Ovary (tissue), 9 donors: Measurements from ENCODE around the gene ZBTB33. TPM values are rescaled to one million over a fixed set of nuclear protein-coding genes. Genes with fewer than 3 reads are reported as not detected.

Experiments used
- DNase-seq, 5 donors: peaks; one replicate each; pipeline ENCODE4 v3.0.0-alpha.2; 2019 to 2020
- H3K27ac ChIP-seq, 2 donors: fragments of 200-600 bp; one replicate each; pipeline versions ENCODE4 v1.5.1 to v1.8.0; 2019 to 2022
- H3K27me3 ChIP-seq: fragments of 200-600 bp; one replicate; pipeline ENCODE4 v1.8.0; 2022
- H3K36me3 ChIP-seq: fragments of 200-600 bp; sonication (generic); one replicate; pipeline ENCODE4 v1.5.1; 2019
- H3K4me1 ChIP-seq: one replicate; pipeline ENCODE4 v1.8.1; 2013; ENCODE audit warnings: mild to moderate bottlenecking, moderate library complexity; ENCODE audit not compliant: insufficient read depth
- H3K4me3 ChIP-seq: fragments of 200-600 bp; sonication (generic); one replicate; pipeline ENCODE4 v1.5.1; 2017
- H3K9me3 ChIP-seq, 2 donors: fragments of 200-600 bp in 1 of 2; sonication (generic) in 1 of 2; one replicate each; pipeline versions ENCODE4 v1.5.1 to v1.8.1; 2013 to 2019; ENCODE audit warnings: mild to moderate bottlenecking in 1 of 2, moderate library complexity in 1 of 2
- CTCF ChIP-seq, 3 donors: fragments of 450-650 bp in 2 of 3; fragments of 200-600 bp in 1 of 3; IDR thresholded peaks; one replicate each; pipeline versions ENCODE4 v1.5.1 to v1.8.0; 2016 to 2022; ENCODE audit warnings: antibody characterized with exemption in 3 of 3, mild to moderate bottlenecking in 1 of 3
- EP300 ChIP-seq: sonication (generic); formaldehyde crosslinking; IDR thresholded peaks from one replicate; pipeline ENCODE4 v1.6.1; 2017; ENCODE audit warnings: antibody characterized with exemption
- POLR2A ChIP-seq: fragments of 450-650 bp; IDR thresholded peaks from one replicate; pipeline ENCODE4 v1.6.1; 2017; ENCODE audit warnings: antibody characterized with exemption, mild to moderate bottlenecking, moderate library complexity
- WGBS, 3 donors: extraction: QIAGEN DNeasy Blood & Tissue Kit in 1 of 3; methylation state at CpG; one replicate each; pipeline versions ENCODE4 v1.1.5 to v1.1.7; 2013 to 2017; 5-methylcytosine and 5-hydroxymethylcytosine counted together
- intact Hi-C, 4 donors: fragments of 100-400 bp; cut with DNase I; formaldehyde crosslinking; loops; one replicate each; pipeline versions ENCODE4 v1.11.0 to v1.15.1; 2022 to 2023
- polyA plus RNA-seq, 2 donors: library from polyadenylated mRNA; stranded (reverse); fragments of 200-250 nt in 1 of 2; fragments of 350-450 nt in 1 of 2; fragmentation: Illumina TruSeq in 1 of 2; extraction: RNeasy Lipid Tissue Mini Kit (QIAGEN cat#74804) in 1 of 2; gene quantifications; one replicate each; pipeline ENCODE4 v1.2.3, GENCODE V29; 2013 to 2014
- total RNA-seq, 7 donors: library from RNA; depleted of rRNA in 2 of 7; stranded (reverse); fragments of >200 nt in 2 of 7; fragmentation: NEBNext Ultra II Directional in 3 of 7; extraction: Animal tissue kit (Norgen Biotek cat#: 25700) in 3 of 7; gene quantifications; one replicate each; pipeline versions ENCODE4 v1.1.0 to v1.2.4, GENCODE V29; 2016 to 2023
- donor health status: DM: no; HTN: no; CAD: no; lungs with moderate emphysema.
- donor health status: DM: no; HTN: no; CAD: no.
- donor health status: Bipolar disorder and iron deficiency.
- donor health status: DM: yes; HTN: yes; CAD: no.
- donor health status: DM: no; HTN: no; CAD: no.
- donor health status: DM: yes; HTN: yes; CAD: no.

The ZBTB33 gene
- total and polyA plus RNA-seq, 9 donors = 6.6 to 20.0 (median 14.9) TPM

GRCh38 chrX:120274958-120275357, 24.3 kb downstream of the ZBTB33 start:
- no peak overlapping the region for H3K27ac ChIP-seq
- 34 to 48% (median 46%) methylated on average over 2 of the region's 2 CpGs for WGBS, 3 donors
- TF ChIP-seq EP300 = no peak

GRCh38 chrX:120281021-120281624, 30.5 kb downstream of the ZBTB33 start:
- intact Hi-C loops = no loop called here

More at GRCh38 chrX:120274958-120275357, 24.3 kb downstream of the ZBTB33 start:
- Histone ChIP-seq H3K27me3 (no peaks in the 10 kb centered on the region), H3K4me1 (no peaks in the 10 kb centered on the region), H3K4me3 (no peak overlapping the region), H3K9me3 (no peaks in the 10 kb centered on the region), H3K36me3 (no peaks in the 10 kb centered on the region)
- intact Hi-C loops = no loop called here
- DNase-seq = no peak

GRCh38 chrX:120281761-120282160, 31.1 kb downstream of the ZBTB33 start:
- no peak overlapping the region for H3K27ac ChIP-seq
- no peaks in the 10 kb centered on the region for H3K4me1 ChIP-seq
- H3K36me3 ChIP-seq = no peaks in the 10 kb centered on the region
- no peaks in the 10 kb centered on the region for H3K9me3 ChIP-seq
- 29 to 41% (median 31%) methylated on average over 4 of the region's 4 CpGs for WGBS, 3 donors
- no peak for DNase-seq
- TF ChIP-seq CTCF (IDR thresholded peaks at IDR 0.05) (no peak), EP300 (no peak), POLR2A (no peak)
- H3K27me3 ChIP-seq = no peaks in the 10 kb centered on the region
- intact Hi-C loops = no loop called here
- no peak overlapping the region for H3K4me3 ChIP-seq

More at GRCh38 chrX:120281021-120281624, 30.5 kb downstream of the ZBTB33 start:
- Histone ChIP-seq H3K36me3 (no peaks in the 10 kb centered on the region), H3K27me3 (no peaks in the 10 kb centered on the region), H3K27ac (no peak overlapping the region), H3K4me1 (no peaks in the 10 kb centered on the region), H3K9me3 (no peaks in the 10 kb centered on the region), H3K4me3 (no peak overlapping the region)
- TF ChIP-seq POLR2A (no peak), EP300 (no peak), CTCF (IDR thresholded peaks at IDR 0.05) (no peak)
- WGBS, 3 donors = 68 to 77% (median 70%) methylated on average over 10 of the region's 10 CpGs
- no peak for DNase-seq

GRCh38 chrX:120282697-120283096, 32.1 kb downstream of the ZBTB33 start:
- intact Hi-C loops = no loop called here
- TF ChIP-seq POLR2A (no peak), CTCF (IDR thresholded peaks at IDR 0.05) (no peak), EP300 (no peak)
- WGBS, 3 donors = 56 to 72% (median 63%) methylated on average over 1 of the region's 1 CpG

GRCh38 chrX:120286733-120287512, 36.3 kb downstream of the ZBTB33 start:
- no peaks in the 10 kb centered on the region for H3K27me3 ChIP-seq
- TF ChIP-seq EP300 (no peak), CTCF (IDR thresholded peaks at IDR 0.05) (no peak), POLR2A (no peak)
- DNase-seq = no peak
- no peak overlapping the region for H3K4me3 ChIP-seq
- 72 to 76% (median 75%) methylated on average over 4 of the region's 4 CpGs for WGBS, 3 donors
- no peaks in the 10 kb centered on the region for H3K9me3 ChIP-seq
- H3K36me3 ChIP-seq = no peaks in the 10 kb centered on the region
- H3K27ac ChIP-seq = no peak overlapping the region
- no peaks in the 10 kb centered on the region for H3K4me1 ChIP-seq
- intact Hi-C loops = no loop called here

More at GRCh38 chrX:120282697-120283096, 32.1 kb downstream of the ZBTB33 start:
- DNase-seq = no peak
- no peaks in the 10 kb centered on the region for H3K9me3 ChIP-seq
- no peaks in the 10 kb centered on the region for H3K36me3 ChIP-seq
- no peak overlapping the region for H3K27ac ChIP-seq
- H3K4me1 ChIP-seq = no peaks in the 10 kb centered on the region
- H3K4me3 ChIP-seq = no peak overlapping the region
- no peaks in the 10 kb centered on the region for H3K27me3 ChIP-seq
